Panc1 (cell line): ENCODE measurements around the gene SCEL. TPM values are rescaled to one million over a fixed set of nuclear protein-coding genes. Genes with fewer than 3 reads are reported as not detected.

ENCODE experiments used
- ATAC-seq: fragments of 200-7000 bp; cut with Tn5 transposase; 2 replicates; pipeline ENCODE4 v1.9.1; 2020; ENCODE audit warnings: mild to moderate bottlenecking, moderate library complexity
- BruUV-seq: library from RNA; stranded (reverse); fragments of 400-500 nt; replicated peaks from 2 replicates; lab custom pipeline; 2021; lab: Mats Ljungman, UMichigan
- CTCF ChIA-PET: fragments of 300-600 bp; sonication (Branson Sonifier 250); formaldehyde crosslinking; loops from one replicate; lab custom pipeline; 2022; ENCODE audit warnings: antibody characterized with exemption; lab: Charles Lee
- POLR2A ChIA-PET: fragments of 300-600 bp; sonication (Branson Sonifier 250); formaldehyde crosslinking; loops from one replicate; lab custom pipeline; 2022; ENCODE audit warnings: antibody characterized with exemption; lab: Charles Lee
- DNase-seq: peaks from one replicate; pipeline ENCODE4 v3.0.0-alpha.2; 2010; ENCODE audit warnings: low read depth, low spot score
- H3K27ac ChIP-seq: 2 replicates; pipeline ENCODE4 v1.5.1; 2011; ENCODE audit warnings: mild to moderate bottlenecking, low read length, inconsistent platforms
- H3K27me3 ChIP-seq: fragments of 200-500 bp; sonication (Bioruptor generic); 2 replicates; pipeline ENCODE4 v1.6.0; 2014; ENCODE audit warnings: low read length, inconsistent platforms; ENCODE audit not compliant: control insufficient read depth, insufficient read depth
- H3K36me3 ChIP-seq: fragments of 200-500 bp; sonication (Bioruptor generic); 2 replicates; pipeline ENCODE4 v1.5.1; 2014; ENCODE audit warnings: inconsistent platforms, mild to moderate bottlenecking, low read length, moderate library complexity; ENCODE audit not compliant: control insufficient read depth, insufficient read depth
- H3K4me1 ChIP-seq: 2 replicates; pipeline ENCODE4 v1.5.1; 2011; ENCODE audit warnings: inconsistent platforms, mild to moderate bottlenecking, low read length, moderate library complexity; ENCODE audit not compliant: control insufficient read depth, insufficient read depth
- H3K4me3 ChIP-seq, 2 experiments: 2 replicates each; pipeline ENCODE4 v1.5.1; 2011 to 2012; ENCODE audit warnings: low read depth in 2 of 2, low read length in 2 of 2, mild to moderate bottlenecking in 2 of 2, inconsistent platforms in 1 of 2, moderate library complexity in 1 of 2
- H3K9me3 ChIP-seq: fragments of 200-500 bp; sonication (Bioruptor generic); 2 replicates; pipeline ENCODE4 v1.5.1; 2014; ENCODE audit warnings: low read depth, mild to moderate bottlenecking, inconsistent platforms, low read length, moderate library complexity; ENCODE audit not compliant: control insufficient read depth, insufficient read depth
- CTCF ChIP-seq: fragments of 450-650 bp; IDR thresholded peaks from 2 replicates; pipeline ENCODE4 v1.5.1; 2017; ENCODE audit warnings: mild to moderate bottlenecking
- POLR2AphosphoS5 ChIP-seq: IDR thresholded peaks from 2 replicates; pipeline ENCODE4 v1.6.1; 2012; ENCODE audit warnings: mild to moderate bottlenecking, low read depth, low read length, moderate library complexity
- REST ChIP-seq, 2 experiments: IDR thresholded peaks; 2 replicates each; pipeline ENCODE4 v1.6.1; 2011 to 2012; ENCODE audit warnings: low read depth in 2 of 2, control low read depth in 1 of 2, low read length in 1 of 2, mild to moderate bottlenecking in 1 of 2, moderate library complexity in 1 of 2; ENCODE audit not compliant: insufficient read depth in 1 of 2
- SIN3A ChIP-seq: IDR thresholded peaks from 2 replicates; pipeline ENCODE4 v1.6.1; 2012; ENCODE audit warnings: low read depth, mild to moderate bottlenecking, low read length, moderate library complexity, borderline replicate concordance; ENCODE audit not compliant: insufficient read depth
- TCF7L2 ChIP-seq: IDR thresholded peaks from 2 replicates; pipeline ENCODE4 v1.6.1; 2011; ENCODE audit warnings: mild to moderate bottlenecking, low read depth, low read length, inconsistent platforms
- in situ Hi-C: cut with HindIII; loops from 2 replicates; pipeline ENCODE4 v1.10.0; 2016; ENCODE audit warnings: low sequenced_read_pairs, low pct_unique_long_range_greater_than_20kb
- intact Hi-C: fragments of 100-400 bp; cut with micrococcal nuclease; formaldehyde crosslinking; loops from one replicate; pipeline ENCODE4 v1.10.0; 2022; ENCODE audit not compliant: unreplicated experiment
- total RNA-seq: library from RNA; stranded (reverse); gene quantifications from one replicate; pipeline ENCODE4 v1.2.1, GENCODE V29; 2021; ENCODE audit not compliant: unreplicated experiment

SCEL gene
- total RNA-seq, 1 experiment from 2014 or later = not detected

GRCh38 chr13:77548594-77548993 lies 13.1 kb downstream of the SCEL start:
- POLR2A ChIA-PET = no interaction called here

GRCh38 chr13:77554069-77554468 lies 18.6 kb downstream of the SCEL start:
- CTCF ChIA-PET = no interaction called here
- no peak for TF ChIP-seq CTCF
- no peak for TF ChIP-seq TCF7L2
- TF ChIP-seq REST (IDR thresholded peaks at IDR 0.05; ENCODE audit: insufficient read depth in 1 of 2, low read depth in 2 of 2, low read length in 1 of 2) = no peak
- TF ChIP-seq POLR2AphosphoS5 = no peak
- TF ChIP-seq SIN3A = no peak
- Histone ChIP-seq H3K36me3 (no peaks in the 10 kb centered on the region), H3K27ac (no peak overlapping the region), H3K9me3 (no peaks in the 10 kb centered on the region), H3K4me3 (no peak overlapping the region), H3K4me1 (no peaks in the 10 kb centered on the region), H3K27me3 (no peaks in the 10 kb centered on the region)
- no peak for ATAC-seq
- no TSS peak for BruUV-seq
- in situ Hi-C loops (no loop called here), intact Hi-C loops (no loop called here)
- POLR2A ChIA-PET = no interaction called here
- no peak for DNase-seq

More at GRCh38 chr13:77548594-77548993, 13.1 kb downstream of the SCEL start:
- H3K4me3 ChIP-seq = no peak overlapping the region
- ATAC-seq = no peak
- no peak for DNase-seq
- no TSS peak for BruUV-seq
- CTCF ChIA-PET = no interaction called here
- no peaks in the 10 kb centered on the region for H3K9me3 ChIP-seq
- TF ChIP-seq TCF7L2 (no peak), POLR2AphosphoS5 (no peak), SIN3A (no peak), CTCF (no peak), REST (IDR thresholded peaks at IDR 0.05; ENCODE audit: insufficient read depth in 1 of 2, low read depth in 2 of 2, low read length in 1 of 2) (no peak)
- no peaks in the 10 kb centered on the region for H3K27me3 ChIP-seq
- in situ Hi-C loops = no loop called here
- no peak overlapping the region for H3K27ac ChIP-seq
- H3K36me3 ChIP-seq = no peaks in the 10 kb centered on the region
- intact Hi-C loops = no loop called here
- H3K4me1 ChIP-seq = no peaks in the 10 kb centered on the region
